Stimulated activated CD4-positive, alpha-beta T cell treated with anti-CD3 and anti-CD28 coated beads, Interleukin-12 subunit alpha, Interleukin-12 subunit beta, amount 100 ng/mL, for 24 hours (primary cell): ENCODE data around the gene ITGA2B.
"Not testable (repeated sequence)": the region's sequence is repeated elsewhere in the genome, so short reads cannot be mapped to it uniquely, and the experiment has no call there.

Experiments
- DNase-seq, 2 experiments: peaks; one replicate each; pipeline ENCODE4 v3.0.0-alpha.2; 2020; ENCODE audit warnings: low read depth in 2 of 2

The ITGA2B gene

DNA sequence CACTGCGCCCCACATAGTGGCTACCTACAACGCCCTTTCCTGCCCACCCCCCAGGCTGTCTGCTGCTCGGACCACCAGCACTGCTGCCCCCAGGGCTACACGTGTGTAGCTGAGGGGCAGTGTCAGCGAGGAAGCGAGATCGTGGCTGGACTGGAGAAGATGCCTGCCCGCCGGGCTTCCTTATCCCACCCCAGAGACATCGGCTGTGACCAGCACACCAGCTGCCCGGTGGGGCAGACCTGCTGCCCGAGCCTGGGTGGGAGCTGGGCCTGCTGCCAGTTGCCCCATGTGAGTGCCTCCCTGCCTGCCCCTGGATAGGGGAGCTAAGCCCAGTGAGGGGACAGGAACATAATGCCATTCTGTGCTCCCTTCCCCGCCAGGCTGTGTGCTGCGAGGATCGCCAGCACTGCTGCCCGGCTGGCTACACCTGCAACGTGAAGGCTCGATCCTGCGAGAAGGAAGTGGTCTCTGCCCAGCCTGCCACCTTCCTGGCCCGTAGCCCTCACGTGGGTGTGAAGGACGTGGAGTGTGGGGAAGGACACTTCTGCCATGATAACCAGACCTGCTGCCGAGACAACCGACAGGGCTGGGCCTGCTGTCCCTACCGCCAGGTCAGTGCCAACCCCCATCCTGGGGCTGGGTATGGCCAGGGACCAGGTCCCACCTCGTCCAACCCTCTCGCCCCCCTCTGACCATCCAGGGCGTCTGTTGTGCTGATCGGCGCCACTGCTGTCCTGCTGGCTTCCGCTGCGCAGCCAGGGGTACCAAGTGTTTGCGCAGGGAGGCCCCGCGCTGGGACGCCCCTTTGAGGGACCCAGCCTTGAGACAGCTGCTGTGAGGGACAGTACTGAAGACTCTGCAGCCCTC is 37.3 kb downstream of the ITGA2B start:
- no peak for DNase-seq

DNA sequence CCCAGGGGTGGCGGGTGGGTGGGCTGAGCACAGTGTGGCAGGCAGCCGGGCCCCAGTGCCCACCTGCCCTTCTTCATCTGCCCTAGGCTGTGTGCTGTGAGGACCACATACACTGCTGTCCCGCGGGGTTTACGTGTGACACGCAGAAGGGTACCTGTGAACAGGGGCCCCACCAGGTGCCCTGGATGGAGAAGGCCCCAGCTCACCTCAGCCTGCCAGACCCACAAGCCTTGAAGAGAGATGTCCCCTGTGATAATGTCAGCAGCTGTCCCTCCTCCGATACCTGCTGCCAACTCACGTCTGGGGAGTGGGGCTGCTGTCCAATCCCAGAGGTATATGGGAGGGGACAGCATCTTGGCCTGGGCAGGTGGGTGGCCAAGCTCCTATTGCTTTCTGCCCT is 38.0 kb downstream of the ITGA2B start:
- no peak for DNase-seq

DNA sequence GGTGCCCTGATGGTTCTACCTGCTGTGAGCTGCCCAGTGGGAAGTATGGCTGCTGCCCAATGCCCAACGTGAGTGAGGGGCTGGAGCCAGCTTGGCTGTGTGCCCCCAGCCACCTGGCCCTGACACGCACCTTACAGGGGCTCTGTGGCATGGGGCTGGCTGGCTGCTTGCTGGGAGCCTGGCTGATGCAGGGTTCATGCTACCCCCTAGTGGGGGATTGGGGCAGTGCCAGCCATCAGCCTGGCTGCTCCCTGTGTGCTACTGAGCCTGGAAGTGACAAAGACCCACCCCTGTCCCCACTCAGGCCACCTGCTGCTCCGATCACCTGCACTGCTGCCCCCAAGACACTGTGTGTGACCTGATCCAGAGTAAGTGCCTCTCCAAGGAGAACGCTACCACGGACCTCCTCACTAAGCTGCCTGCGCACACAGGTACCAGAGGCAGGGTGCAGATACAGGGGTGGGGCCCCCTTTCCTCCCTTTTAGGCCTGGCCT is 38.7 kb downstream of the ITGA2B start:
- peak; percentile 45 to 66 for DNase-seq

- DNase-seq: no peak
Observed at GRCh38 chr17:44349553-44350070, 39.8 kb downstream of the ITGA2B start.

- DNase-seq: no peak
Observed at GRCh38 chr17:44348988-44349364, 40.5 kb downstream of the ITGA2B start.

GRCh38 chr17:44348234-44348987 is 41.0 kb downstream of the ITGA2B start:
- no peak for DNase-seq

DNA sequence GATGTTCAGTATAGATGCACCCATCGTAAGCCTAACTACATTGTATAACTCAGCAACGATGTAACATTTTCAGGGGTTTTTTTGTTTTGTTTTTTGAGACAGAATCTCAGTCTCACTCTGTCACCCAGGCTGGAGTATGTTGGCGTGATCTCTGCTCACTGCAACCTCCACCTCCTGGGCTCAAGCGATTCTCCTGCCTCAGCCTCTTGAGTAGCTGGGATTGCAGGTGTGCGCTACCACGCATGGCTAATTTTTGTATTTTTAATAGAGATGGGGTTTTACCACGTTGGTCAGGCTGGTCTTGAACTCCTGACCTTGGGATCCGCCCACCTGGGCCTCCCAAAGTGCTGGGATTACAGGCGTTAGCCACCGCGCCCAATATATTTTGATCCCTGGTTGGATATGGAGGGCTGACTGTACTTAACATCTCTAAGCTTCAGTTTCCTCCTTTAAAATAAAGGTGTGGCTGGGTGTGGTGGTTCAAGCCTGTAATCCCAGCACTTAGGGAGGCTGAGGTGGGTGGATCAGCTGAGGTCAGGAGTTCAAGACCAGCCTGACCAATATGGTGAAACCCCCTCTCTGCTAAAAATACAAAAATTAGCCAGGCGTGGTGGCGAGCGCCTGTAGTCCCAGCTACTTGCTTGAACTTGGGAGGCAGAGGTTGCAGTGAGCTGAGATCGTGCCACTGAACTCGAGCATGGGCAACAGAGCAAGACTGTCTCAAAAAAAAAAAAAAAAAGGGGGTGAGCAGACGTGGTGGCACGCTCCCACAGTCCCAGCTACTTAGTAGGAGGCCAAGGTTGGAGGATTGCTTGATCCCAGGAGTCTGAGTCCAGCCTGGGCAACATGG is 42.0 kb downstream of the ITGA2B start:
- not testable (repeated sequence) for DNase-seq

- DNase-seq: no peak
Observed at GRCh38 chr17:44346064-44346844, 43.2 kb downstream of the ITGA2B start.

- no peak for DNase-seq
Observed at GRCh38 chr17:44345454-44346026, 43.9 kb downstream of the ITGA2B start.

GRCh38 chr17:44344939-44345453 is 44.5 kb downstream of the ITGA2B start, which contains the start of gene GRN:
Gene GRN (plus strand): TSS chr17:44345302. CDS start chr17:44349165, 3,863 bp downstream.
- peak; percentile 71 to 83 for DNase-seq

GRCh38 chr17:44343510-44344209 is 45.8 kb downstream of the ITGA2B start:
- no peak for DNase-seq

GRCh38 chr17:44340553-44340952 is 48.9 kb downstream of the ITGA2B start:
- DNase-seq: not testable (repeated sequence)

- no peak for DNase-seq
Observed at GRCh38 chr17:44338702-44339101, 50.7 kb downstream of the ITGA2B start.

DNA sequence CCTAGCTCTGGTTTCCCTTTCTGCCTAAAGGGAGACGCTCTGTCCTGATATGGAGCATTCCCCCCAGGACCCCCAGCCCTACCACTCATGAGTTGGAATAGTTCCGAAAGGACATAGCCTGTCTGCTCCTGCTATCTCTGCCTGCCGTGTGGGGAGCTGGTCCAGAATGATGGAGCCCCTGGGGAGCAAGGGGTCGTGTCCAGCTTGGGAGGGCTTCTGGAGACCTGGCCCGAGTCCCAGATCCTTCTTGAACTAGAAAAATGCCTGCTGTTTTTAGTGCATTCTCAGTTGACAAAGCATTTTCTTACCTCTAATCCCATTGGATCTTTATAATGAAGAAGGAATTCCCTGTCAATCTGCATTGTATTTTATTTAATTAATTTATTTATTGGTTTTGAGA is 53.5 kb downstream of the ITGA2B start:
- no peak for DNase-seq

- no peak for DNase-seq
Observed at GRCh38 chr17:44335564-44335963, 53.9 kb downstream of the ITGA2B start.

GRCh38 chr17:44334727-44335126 is 54.7 kb downstream of the ITGA2B start:
- DNase-seq: no peak

DNA sequence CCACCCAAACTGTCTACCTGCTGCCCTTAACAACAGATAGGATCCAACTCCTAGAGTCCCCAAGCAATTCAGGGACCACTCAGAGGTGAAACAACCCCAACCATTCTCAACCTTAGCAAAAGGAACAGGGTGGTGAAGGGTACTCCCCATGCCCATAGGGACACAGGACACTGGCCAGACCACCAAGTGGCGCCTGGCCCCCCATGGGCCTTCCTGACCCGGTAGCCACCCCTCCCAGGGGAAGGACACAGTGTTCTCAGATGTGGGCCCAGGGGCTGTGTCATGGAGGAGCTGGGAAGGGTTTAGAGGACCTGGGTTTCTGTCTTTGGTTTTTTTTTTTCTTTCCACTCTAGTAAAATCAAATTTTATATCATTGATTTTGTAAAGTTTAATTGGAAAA is 55.1 kb downstream of the ITGA2B start:
- no peak for DNase-seq

DNA sequence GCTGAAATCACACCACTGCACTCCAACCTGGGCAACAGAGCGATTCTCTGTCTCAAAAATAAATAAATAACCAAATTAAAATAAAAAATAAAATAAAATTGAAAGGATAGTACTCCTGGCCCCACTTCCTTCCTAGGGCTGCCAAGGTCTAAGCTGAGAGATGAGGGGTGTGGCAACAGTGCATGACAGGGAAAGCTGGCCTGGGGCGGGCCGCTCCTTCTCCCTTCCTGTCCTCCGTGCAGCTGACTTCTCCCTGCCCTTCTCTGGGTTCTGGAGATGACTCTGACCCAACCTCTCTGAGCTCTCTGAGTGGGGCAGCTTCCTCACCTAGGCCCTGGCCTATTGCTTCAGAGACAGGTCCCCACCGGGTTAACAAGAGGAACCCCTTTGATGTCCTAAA is 56.1 kb downstream of the ITGA2B start:
- DNase-seq: no peak

- peak; percentile 40 to 71 for DNase-seq
Observed at GRCh38 chr17:44331249-44331760, 58.1 kb downstream of the ITGA2B start.
